Measurements from ENCODE around the gene XIST.

DNA sequence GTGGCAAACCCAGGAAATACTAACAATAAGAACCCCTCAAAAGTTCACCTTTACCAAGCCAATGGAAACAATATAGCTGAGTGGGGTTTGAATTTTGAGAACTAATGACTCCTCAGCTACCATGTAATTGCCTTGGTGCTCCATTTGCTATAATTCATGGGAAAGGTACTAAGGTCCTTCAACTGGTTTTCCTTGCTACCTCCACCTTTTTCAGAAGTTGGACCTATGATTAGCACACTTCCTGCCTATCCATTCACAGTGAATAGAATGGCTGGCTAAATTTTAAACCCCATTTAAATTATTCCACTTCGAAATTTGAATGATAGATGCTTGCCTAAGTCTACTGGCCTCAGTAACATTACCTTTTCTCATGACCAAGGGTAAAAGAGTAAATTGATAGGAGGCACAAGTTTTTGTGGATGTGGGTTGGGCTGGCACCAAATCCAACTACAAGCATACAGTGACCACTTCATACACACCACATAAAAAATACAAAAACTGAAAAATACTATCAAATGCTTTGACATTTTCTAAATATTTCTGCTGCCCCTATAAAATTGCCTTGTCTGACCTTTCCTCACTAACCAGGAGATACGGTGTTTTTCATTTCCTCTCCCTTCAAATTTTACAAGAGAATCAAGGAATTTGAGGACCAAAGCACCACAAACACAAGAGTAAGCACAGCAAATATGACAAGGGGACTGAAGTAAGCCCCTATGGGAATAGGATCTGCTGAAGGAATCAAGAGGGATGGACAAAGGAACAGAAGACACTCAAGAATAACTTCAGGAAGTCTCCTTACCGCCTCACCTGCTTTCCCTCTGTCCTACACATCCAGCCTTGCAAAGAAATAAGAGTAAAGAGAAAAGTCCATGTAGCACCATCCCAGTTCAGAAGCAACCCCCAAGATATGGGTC is 34.1 kb downstream of the XIST start:
- TF ChIP-seq CTCF (IDR thresholded peaks at IDR 0.05; ENCODE audit: low read length): no peak
- no peak for TF ChIP-seq EZH2 (IDR thresholded peaks at IDR 0.05; ENCODE audit: borderline replicate concordance, low read length)

Measured in OCI-LY1 (cell line).